Endothelial cell of umbilical vein (primary cell): ENCODE measurements around the gene SH2D3C. TPM values are rescaled to one million over a fixed set of nuclear protein-coding genes. Genes with fewer than 3 reads are reported as not detected.

Source experiments
- BruUV-seq: library from RNA; stranded (reverse); fragments of 400-500 nt; replicated peaks from 2 replicates; lab custom pipeline; 2021; lab: Mats Ljungman, UMichigan
- CTCF ChIA-PET: fragments of 300-600, 350-600 bp; sonication (Branson Sonifier 250); formaldehyde crosslinking; loops from one replicate; lab custom pipeline; 2021; ENCODE audit warnings: antibody characterized with exemption, inconsistent platforms; lab: Charles Lee
- POLR2A ChIA-PET: fragments of 300-600, 350-600 bp; sonication (Branson Sonifier 250); formaldehyde crosslinking; loops from one replicate; lab custom pipeline; 2021; ENCODE audit warnings: antibody characterized with exemption, inconsistent platforms; lab: Charles Lee
- DNase-seq: peaks from one replicate; pipeline ENCODE4 v3.0.0-alpha.2; 2011; ENCODE audit warnings: low read depth, low spot score
- FAIRE-seq: peaks from 2 replicates; lab custom pipeline; 2011; peaks lifted over from hg19 to GRCh38; lab: Jason Lieb, UNC
- H2AFZ ChIP-seq: 2 replicates; pipeline ENCODE4 v1.6.0; 2012; ENCODE audit warnings: low read depth, low read length, control low read depth, inconsistent platforms
- H3K27ac ChIP-seq: 2 replicates; pipeline ENCODE4 v1.5.1; 2011; ENCODE audit warnings: low read depth, mild to moderate bottlenecking, control low read depth, low read length, moderate library complexity; ENCODE audit not compliant: insufficient read depth
- H3K27me3 ChIP-seq, 2 experiments: 2 replicates each; pipeline versions ENCODE4 v1.6.0 to v1.6.1; 2011; ENCODE audit warnings: low read length in 2 of 2, mixed read lengths in 1 of 2; ENCODE audit not compliant: control insufficient read depth in 2 of 2, insufficient read depth in 2 of 2
- H3K36me3 ChIP-seq, 2 experiments: 2 replicates in 1 of 2; 3 replicates in 1 of 2; pipeline ENCODE4 v1.5.1; 2011; ENCODE audit warnings: low read length in 2 of 2, mild to moderate bottlenecking in 1 of 2, moderate library complexity in 1 of 2; ENCODE audit not compliant: control insufficient read depth in 2 of 2, insufficient read depth in 2 of 2; ENCODE audit errors: extremely low read depth in 1 of 2
- H3K4me1 ChIP-seq: 3 replicates; pipeline ENCODE4 v1.5.1; 2011; ENCODE audit warnings: mild to moderate bottlenecking, low read length; ENCODE audit not compliant: control insufficient read depth, insufficient read depth; ENCODE audit errors: extremely low read depth
- H3K4me2 ChIP-seq: 2 replicates; pipeline ENCODE4 v1.6.1; 2011; ENCODE audit warnings: low read length, control low read depth, mixed read lengths; ENCODE audit not compliant: insufficient read depth
- H3K4me3 ChIP-seq, 3 experiments: fragments of 200-600 bp in 1 of 3; sonication (generic), shearing (Covaris generic) in 1 of 3; replicated peaks in 1 of 3; 2 replicates each; pipeline ENCODE4 v1.5.1; 2011 to 2016; ENCODE audit warnings: control low read depth in 3 of 3, low read length in 3 of 3, mild to moderate bottlenecking in 2 of 3, inconsistent platforms in 1 of 3, low read depth in 1 of 3, moderate library complexity in 1 of 3; ENCODE audit not compliant: insufficient read depth in 1 of 3
- H3K79me2 ChIP-seq: 2 replicates; pipeline ENCODE4 v1.6.0; 2012; ENCODE audit warnings: low read length, inconsistent platforms; ENCODE audit not compliant: control insufficient read depth, insufficient read depth
- H3K9ac ChIP-seq: replicated peaks from 2 replicates; pipeline ENCODE3; 2011; ENCODE audit warnings: low read length, control low read depth; ENCODE audit not compliant: insufficient read depth; ENCODE audit errors: extremely low read depth
- H3K9me1 ChIP-seq: replicated peaks from 3 replicates; pipeline ENCODE4 v1.6.0; 2011; ENCODE audit warnings: mild to moderate bottlenecking, low read length; ENCODE audit not compliant: control insufficient read depth, insufficient read depth; ENCODE audit errors: extremely low read depth
- H3K9me3 ChIP-seq: replicated peaks from 2 replicates; pipeline ENCODE4 v1.5.1; 2012; ENCODE audit warnings: low read length, inconsistent platforms; ENCODE audit not compliant: control insufficient read depth, insufficient read depth
- H4K20me1 ChIP-seq: replicated peaks from 2 replicates; pipeline ENCODE3; 2011; ENCODE audit warnings: mild to moderate bottlenecking, low read length; ENCODE audit not compliant: control insufficient read depth, insufficient read depth; ENCODE audit errors: extremely low read depth
- EZH2 ChIP-seq: IDR thresholded peaks from 2 replicates; pipeline ENCODE4 v1.6.1; 2012; ENCODE audit warnings: borderline replicate concordance, low read depth, mild to moderate bottlenecking, moderate library complexity, low read length, inconsistent platforms; ENCODE audit not compliant: severe bottlenecking
- FOS ChIP-seq: IDR thresholded peaks from 2 replicates; pipeline ENCODE4 v1.6.1; 2011; ENCODE audit warnings: mild to moderate bottlenecking, low read length, moderate library complexity, borderline replicate concordance; ENCODE audit not compliant: insufficient read depth
- GATA2 ChIP-seq: IDR thresholded peaks from 2 replicates; pipeline ENCODE4 v1.7.0; 2011; ENCODE audit warnings: low read depth, mild to moderate bottlenecking, moderate library complexity, mixed read lengths, low read length; ENCODE audit not compliant: insufficient read length, insufficient read depth
- JUN ChIP-seq: IDR thresholded peaks from 2 replicates; pipeline ENCODE4 v1.6.1; 2011; ENCODE audit warnings: borderline replicate concordance, low read depth; ENCODE audit not compliant: insufficient read length, insufficient read depth
- MYC ChIP-seq: IDR thresholded peaks from one replicate; pipeline ENCODE4 v1.6.1; 2011; ENCODE audit warnings: mild to moderate bottlenecking, low read depth, low read length
- POLR2A ChIP-seq: IDR thresholded peaks from 2 replicates; pipeline ENCODE4 v1.6.1; 2012; ENCODE audit warnings: low read depth, mild to moderate bottlenecking, control low read depth, low read length
- POLR2AphosphoS5 ChIP-seq: IDR thresholded peaks from 2 replicates; pipeline ENCODE4 v1.6.1; 2012; ENCODE audit warnings: low read depth, mild to moderate bottlenecking, control low read depth, low read length, moderate library complexity; ENCODE audit not compliant: insufficient read depth
- dilution Hi-C: fragments of 300-500 bp; cut with MboI; formaldehyde crosslinking; loops from one replicate; pipeline ENCODE4 v1.15.0; 2019; ENCODE audit warnings: low sequenced_read_pairs; ENCODE audit not compliant: extremely low pct_ligation_motif_present
- intact Hi-C: fragments of 100-400 bp; cut with micrococcal nuclease; formaldehyde crosslinking; loops from one replicate; pipeline ENCODE4 v1.10.0; 2022
- polyA plus RNA-seq, 4 experiments: library from polyadenylated mRNA; depleted of rRNA in 3 of 4; stranded (reverse) in 3 of 4; unstranded in 1 of 4; fragments of >200 nt; gene quantifications; 2 replicates each; pipeline versions ENCODE4 v1.2.1 to v1.2.3, GENCODE V29; 2011 to 2012; ENCODE audit warnings: missing spikeins in 1 of 4
- total RNA-seq: library from RNA; stranded (reverse); gene quantifications from 2 replicates; pipeline ENCODE4 v1.2.3, GENCODE V29; 2021
- TF ChIP-seq, protein P1 (sequence below), 2 donors: IDR thresholded peaks; 1 replicate in 1 of 2; 2 replicates in 1 of 2; pipeline ENCODE4 v1.5.1; 2011; ENCODE audit warnings: low read length in 2 of 2, mild to moderate bottlenecking in 2 of 2, moderate library complexity in 2 of 2, control low read depth in 1 of 2, inconsistent platforms in 1 of 2, low read depth in 1 of 2; ENCODE audit not compliant: insufficient read depth in 1 of 2; ENCODE audit errors: extremely low read depth in 1 of 2
- TF ChIP-seq, protein P2 (sequence below): IDR thresholded peaks from 2 replicates; pipeline ENCODE4 v1.6.1; 2011; ENCODE audit not compliant: insufficient read depth, insufficient read length

SH2D3C gene
- total and polyA plus RNA-seq, 2 donors (not counting 3 experiments of a cell fraction or from before 2014, with no cell fraction given), result 95.0 to 173 TPM

DNA sequence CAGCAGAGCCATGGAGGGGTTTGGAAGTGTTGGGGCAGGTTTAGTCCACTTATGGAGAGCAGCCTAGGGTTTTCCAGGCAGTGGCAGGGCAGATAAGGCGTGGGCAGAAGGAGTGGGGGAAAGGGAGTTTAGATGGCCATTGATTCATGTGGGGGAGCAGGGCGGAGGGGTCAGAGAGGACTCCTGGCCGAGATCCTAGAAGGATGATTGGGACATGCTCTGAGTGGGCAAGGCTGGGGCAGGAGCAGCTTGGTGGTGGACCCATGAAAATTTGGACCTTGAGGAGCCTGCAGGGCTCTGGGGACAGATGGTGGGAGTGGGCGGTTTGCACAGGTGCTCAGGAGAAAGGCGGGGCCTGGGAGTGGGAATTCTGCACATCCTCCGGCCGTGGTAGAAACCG lies 25.3 kb downstream of the SH2D3C start:
- no peak for FAIRE-seq
- H3K9me1 ChIP-seq, result no peaks in the 10 kb centered on the region
- peaks cover 37% of the 10 kb centered on the region for H3K79me2 ChIP-seq
- ChIA-PET POLR2A (no interaction called here), CTCF (interaction anchor here (1.2 kb wide), 1 partner anchor 117 kb away, joined by 3 read pairs; no protein-coding TSS in a partner anchor)
- no TSS peak for BruUV-seq
- dilution Hi-C loops, result no loop called here
- H3K4me3 ChIP-seq, result no peak overlapping the region
- H3K9me3 ChIP-seq, result no peaks in the 10 kb centered on the region
- DNase-seq, result no peak
- H3K9ac ChIP-seq, result no peak overlapping the region
- no peaks in the 10 kb centered on the region for H3K27me3 ChIP-seq
- no peak overlapping the region for H3K4me2 ChIP-seq
- H3K4me1 ChIP-seq, result peaks cover 12% of the 10 kb centered on the region
- TF ChIP-seq, protein P1, sequence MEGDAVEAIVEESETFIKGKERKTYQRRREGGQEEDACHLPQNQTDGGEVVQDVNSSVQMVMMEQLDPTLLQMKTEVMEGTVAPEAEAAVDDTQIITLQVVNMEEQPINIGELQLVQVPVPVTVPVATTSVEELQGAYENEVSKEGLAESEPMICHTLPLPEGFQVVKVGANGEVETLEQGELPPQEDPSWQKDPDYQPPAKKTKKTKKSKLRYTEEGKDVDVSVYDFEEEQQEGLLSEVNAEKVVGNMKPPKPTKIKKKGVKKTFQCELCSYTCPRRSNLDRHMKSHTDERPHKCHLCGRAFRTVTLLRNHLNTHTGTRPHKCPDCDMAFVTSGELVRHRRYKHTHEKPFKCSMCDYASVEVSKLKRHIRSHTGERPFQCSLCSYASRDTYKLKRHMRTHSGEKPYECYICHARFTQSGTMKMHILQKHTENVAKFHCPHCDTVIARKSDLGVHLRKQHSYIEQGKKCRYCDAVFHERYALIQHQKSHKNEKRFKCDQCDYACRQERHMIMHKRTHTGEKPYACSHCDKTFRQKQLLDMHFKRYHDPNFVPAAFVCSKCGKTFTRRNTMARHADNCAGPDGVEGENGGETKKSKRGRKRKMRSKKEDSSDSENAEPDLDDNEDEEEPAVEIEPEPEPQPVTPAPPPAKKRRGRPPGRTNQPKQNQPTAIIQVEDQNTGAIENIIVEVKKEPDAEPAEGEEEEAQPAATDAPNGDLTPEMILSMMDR (IDR thresholded peaks at IDR 0.05; ENCODE audit: extremely low read depth in 1 of 2, insufficient read depth in 1 of 2, low read depth in 1 of 2, low read length in 2 of 2), result no peak
- no peak for TF ChIP-seq POLR2AphosphoS5
- no peak for TF ChIP-seq POLR2A
- no peak for TF ChIP-seq EZH2
- TF ChIP-seq, protein P2, sequence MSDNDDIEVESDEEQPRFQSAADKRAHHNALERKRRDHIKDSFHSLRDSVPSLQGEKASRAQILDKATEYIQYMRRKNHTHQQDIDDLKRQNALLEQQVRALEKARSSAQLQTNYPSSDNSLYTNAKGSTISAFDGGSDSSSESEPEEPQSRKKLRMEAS, result no peak
- TF ChIP-seq FOS, result no peak
- no peak for TF ChIP-seq JUN
- TF ChIP-seq MYC, result no peak
- TF ChIP-seq GATA2, result no peak
- peaks cover 3% of the 10 kb centered on the region for H4K20me1 ChIP-seq
- no peak overlapping the region for H3K27ac ChIP-seq
- intact Hi-C loops, result no loop called here
- peaks cover 24 to 40% of the 10 kb centered on the region in 2 experiments for H3K36me3 ChIP-seq
- H2AFZ ChIP-seq, result no peak overlapping the region
